ENCODE measurements around the gene CNMD.

Gene CNMD

GRCh38 chr13:52677823-52678222, 61.8 kb downstream of the CNMD start:
- no peak for DNase-seq

GRCh38 chr13:52673465-52673864, 66.2 kb downstream of the CNMD start:
- DNase-seq = no peak

GRCh38 chr13:52670726-52671125, 68.9 kb downstream of the CNMD start:
- DNase-seq = no peak

DNA sequence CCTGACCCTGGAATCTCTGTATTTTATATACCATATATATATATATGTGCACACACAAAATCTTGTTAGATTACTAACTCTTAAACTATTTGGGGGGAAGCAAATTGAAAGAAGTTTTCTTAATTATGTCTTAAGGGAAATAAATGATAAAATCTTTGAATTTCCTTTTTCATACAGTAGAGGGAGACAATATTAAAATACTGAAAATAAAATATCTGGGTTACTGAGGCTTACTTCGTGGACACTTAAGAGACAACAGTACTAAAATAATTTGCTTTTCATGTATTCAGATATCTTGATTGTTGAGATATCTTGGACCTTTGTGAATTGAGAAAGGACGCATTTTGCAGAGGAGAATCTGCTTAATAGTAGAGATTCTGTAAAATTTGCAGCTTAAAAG, 69.9 kb downstream of the CNMD start:
- no peak for DNase-seq

DNA sequence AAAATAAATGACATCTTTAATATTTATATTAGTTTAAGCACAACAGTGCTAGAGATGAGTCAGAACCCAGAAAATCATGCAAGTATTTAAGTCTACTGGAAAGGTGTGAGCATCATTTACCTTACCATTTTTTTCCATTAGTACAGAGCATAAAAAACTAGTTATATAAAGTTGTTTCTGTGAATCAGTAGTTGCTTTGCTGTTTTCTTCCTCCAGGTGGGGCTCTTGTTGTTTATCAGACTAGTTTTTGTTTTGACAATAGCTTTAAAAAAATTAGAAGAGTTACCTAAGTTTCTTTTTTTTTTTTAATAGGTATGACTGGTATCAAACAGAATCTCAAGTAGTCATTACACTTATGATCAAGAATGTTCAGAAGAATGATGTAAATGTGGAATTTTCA, 74.3 kb downstream of the CNMD start:
- peak; percentile 67 for DNase-seq

- no peak for DNase-seq
Measured at GRCh38 chr13:52664272-52664671, 75.3 kb downstream of the CNMD start.

DNA sequence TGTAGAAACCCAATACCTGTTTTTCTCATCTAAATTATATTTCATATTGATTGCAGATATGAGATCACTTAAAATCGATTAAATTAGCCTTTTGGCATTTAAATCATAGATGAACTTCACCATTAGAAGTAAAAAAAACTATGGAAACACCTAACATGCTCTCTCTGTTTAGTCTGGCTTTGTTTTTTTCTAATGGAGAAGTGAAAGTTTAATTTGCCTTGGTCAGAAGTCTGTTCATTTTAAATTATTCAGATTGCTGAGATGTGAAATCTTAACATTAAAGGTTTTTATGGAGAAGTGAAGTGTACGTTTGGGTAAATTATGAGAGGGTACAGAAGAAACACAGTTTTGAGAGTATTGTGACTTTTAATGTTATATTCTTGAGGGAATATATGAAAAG, 80.3 kb downstream of the CNMD start:
- no peak for DNase-seq

Measured in NCI-H2171 treated with DMSO at 0.1 percent for 48 hours (cell line).